Stimulated activated CD8-positive, alpha-beta memory T cell treated with anti-CD3 and anti-CD28 coated beads, Interleukin-12 subunit alpha, Interleukin-12 subunit beta, amount 100 ng/mL, for 24 hours (primary cell): ENCODE data around the gene HAUS3.
"Not testable (repeated sequence)": the region's sequence is repeated elsewhere in the genome, so short reads cannot be mapped to it uniquely, and the experiment has no call there.

Experiments used
- DNase-seq: peaks from one replicate; pipeline ENCODE4 v3.0.0-alpha.2; 2020; ENCODE audit errors: extremely low read depth

Gene HAUS3

DNA sequence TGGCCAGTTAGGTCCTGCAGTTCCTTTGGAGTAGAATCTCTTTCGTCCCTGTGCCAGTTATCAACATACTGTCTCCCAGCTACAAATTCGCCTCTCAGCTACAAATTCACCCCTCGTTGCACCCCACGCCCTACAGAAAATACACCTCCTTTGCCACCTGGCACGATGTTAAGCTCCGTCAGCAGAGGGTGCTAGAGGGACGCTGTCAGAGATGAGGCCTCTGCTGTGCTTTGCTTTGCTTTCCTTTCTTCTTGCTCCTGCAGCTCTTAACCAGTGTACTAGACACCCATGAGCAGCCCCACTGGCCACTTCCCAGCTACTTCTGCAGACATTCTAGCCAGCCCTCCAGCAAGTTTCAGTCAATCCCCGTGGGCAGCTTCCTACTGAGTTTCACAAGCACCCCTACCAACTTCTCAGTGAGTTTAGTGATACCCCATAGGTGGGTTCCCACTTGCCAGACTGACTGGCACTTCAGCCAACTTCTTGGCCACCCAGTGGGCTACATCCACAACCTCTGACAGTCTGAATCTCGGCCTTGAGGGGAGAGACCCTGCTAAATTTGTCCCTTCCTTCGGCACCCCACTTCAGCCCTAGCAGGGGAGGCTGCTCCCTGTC lies 21.8 kb downstream of the HAUS3 start:
- peak; percentile 46 for DNase-seq

DNA sequence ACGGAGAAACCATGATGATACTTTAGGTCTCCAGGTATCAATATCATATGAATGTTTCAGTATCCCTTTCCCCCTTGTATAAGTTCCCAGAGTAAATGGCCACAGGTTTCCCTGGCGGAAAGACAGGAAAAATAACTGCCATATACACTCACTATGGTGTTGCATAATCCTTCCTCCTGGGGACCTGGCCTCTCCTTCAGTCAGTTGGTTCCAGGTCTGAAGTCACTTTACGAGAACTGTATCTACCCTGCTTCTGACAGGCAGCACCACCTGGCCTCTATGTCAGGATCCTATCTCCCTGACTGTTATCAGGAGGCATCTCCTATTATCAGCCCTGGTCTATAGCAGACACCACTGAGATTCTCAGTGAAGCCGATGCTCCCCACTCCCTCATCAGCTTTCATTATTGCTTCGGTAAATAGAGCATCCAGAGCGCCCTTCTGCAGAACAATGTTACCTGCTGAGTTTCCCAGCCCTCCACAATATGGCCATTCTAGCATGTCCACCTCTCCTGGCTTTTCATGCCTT lies 22.6 kb downstream of the HAUS3 start:
- DNase-seq, result no peak

DNA sequence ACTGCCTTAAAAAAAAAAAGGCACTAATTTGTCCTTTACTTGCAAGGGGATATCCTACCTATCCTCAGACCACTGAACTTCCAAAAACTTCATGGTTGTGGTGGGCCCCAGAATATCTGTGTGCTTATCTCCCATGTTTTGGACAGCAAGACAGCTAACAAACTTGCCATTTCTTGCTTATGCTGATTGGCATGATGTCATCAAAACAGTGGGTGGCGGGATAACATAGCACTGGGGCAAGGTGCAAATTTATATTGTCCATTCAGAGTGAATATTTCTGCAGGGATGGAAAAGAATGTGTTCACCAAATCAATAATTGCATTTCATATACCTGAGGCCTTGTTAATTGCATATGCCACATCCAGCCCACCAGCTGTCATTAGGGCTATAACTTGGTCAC lies 23.5 kb downstream of the HAUS3 start:
- no peak for DNase-seq

DNA sequence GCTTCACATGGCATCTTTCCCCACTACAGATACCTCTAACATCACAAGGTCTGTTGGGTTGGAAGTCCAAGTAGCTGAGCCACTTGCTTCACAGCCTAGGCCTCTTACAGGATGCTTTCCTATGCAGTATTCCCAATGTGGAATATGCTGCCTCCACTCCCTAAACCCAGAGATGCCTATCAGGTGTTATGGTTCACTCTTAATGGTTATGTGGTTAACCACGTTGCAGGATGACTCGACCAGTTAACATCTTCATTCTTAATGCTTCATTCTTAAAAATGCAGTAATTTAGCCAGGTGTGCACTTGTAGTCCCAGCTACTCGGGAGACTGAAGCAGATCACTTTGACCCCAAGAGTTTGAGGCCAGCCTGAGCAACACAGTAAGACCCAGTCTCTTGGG lies 24.2 kb downstream of the HAUS3 start:
- DNase-seq, result no peak

DNA sequence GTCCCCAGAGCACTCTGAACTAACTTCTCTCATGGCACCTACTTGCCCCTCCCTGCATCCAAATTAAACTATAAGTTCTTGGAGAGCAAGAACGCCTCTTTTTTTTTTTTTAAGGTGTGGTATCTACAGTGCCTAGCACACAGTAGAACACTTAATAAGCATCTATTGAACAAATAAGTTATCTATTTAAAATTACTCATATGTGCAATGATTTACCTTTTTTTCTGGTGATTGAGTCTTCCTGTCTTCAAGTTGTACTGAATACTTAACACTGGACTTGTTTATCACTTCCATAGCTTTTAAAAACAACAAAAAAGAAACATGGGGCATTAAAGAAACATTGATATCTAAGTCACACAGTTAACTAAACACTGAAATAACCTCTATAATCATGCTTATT lies 29.1 kb downstream of the HAUS3 start:
- DNase-seq, result no peak

DNA sequence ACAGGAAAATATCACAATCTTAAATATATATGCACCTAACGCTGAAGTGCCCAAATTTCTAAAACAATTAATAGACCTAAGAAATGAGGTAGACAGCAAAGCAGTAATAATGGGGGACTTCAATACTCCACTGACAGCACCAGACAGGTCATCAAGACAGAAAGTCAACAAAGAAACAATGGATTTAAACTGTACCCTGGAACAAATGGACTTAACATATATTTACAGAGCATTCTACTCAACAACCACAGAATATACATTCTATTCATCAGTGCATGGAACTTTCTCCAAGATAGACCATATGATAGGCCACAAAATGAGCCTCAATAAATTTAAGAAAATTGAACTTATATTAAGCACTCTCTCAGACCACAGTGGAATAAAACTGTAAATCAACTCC lies 39.1 kb downstream of the HAUS3 start:
- DNase-seq, result not testable (repeated sequence)

DNA sequence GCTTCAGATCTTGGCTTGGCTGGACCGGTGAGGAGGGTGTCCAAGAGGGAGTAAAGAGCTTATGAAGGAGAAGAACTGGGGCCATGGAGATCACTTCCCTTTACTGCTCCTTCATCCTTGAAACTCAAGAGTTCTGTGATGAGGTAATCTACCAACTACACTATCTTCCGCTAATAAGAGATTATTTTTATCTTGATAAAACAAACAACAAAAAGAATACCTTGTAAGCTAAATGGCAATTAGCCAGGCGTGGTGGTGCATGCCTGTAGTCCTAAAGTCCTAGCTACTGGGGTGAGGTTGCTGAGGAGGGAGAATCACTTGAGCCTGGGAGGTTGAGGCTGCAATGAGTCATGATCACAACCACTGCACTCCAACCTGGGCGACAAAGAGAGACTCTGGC lies 47.4 kb downstream of the HAUS3 start:
- DNase-seq, result no peak

DNA sequence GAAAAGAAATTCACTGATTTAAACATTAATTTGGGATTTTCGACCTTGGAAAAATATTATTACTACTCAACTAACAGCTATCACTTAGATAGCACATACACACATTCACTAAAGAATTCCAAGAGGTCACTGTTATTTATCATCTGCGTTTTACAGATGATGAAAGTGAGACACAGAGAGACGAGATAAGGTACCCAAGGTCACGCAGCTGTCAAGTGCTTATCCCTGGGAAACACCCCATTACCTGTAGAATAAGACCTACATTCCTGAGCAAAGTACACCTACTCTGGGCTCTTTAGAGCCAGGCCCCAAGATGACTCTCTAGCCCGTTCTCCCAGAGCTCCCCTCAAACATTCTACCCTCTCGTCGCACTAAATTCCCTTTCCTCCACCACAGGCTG lies 48.6 kb downstream of the HAUS3 start:
- DNase-seq, result no peak

DNA sequence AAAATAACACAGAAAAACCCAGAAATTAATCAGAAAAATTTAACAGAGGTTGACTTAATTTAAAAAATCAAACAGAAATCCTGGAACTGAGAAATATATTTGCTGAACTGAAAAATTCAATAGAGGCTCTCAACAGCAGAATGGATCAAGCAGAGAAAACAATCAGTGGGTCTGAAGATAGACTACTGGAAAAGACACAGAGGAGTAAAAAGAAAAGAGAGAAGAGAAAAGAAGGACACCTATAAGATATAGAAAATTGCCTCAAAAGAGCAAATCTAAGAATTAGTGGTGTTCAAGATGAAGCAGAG lies 55.1 kb downstream of the HAUS3 start:
- DNase-seq, result no peak

DNA sequence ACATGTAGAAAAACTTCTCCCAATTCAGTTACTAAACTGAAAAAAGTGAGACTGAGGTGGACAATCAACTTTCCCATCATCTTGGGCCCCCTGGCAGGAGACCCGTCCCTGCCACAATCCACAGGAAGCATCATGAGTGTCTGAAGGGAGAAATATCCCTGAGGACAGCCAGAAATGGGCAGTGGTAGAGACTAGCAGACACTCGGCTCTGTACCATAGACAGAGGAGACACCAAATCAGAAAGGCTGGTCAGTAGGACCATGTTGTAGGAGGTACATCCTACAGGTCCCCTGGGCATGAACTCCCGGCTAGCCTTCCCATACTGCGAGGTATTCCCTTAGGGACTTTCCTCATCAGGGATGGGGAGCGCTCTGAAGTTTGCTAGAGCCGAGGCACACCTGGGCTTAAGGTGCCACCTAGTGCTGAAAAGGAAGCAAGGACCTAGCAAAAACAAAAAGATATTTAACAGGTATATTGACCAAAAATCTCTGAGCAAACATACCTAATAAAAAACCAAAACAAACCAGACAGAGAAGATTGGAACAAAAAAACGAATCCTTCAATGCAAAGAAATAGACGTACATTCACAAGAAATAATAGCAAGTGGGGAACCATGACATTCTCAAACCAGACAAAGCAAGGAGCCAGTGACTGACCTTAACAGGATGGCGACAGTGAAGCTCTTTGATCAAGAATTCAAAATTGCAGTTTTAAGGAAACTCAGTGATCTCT lies 55.6 kb downstream of the HAUS3 start:
- no peak for DNase-seq

DNA sequence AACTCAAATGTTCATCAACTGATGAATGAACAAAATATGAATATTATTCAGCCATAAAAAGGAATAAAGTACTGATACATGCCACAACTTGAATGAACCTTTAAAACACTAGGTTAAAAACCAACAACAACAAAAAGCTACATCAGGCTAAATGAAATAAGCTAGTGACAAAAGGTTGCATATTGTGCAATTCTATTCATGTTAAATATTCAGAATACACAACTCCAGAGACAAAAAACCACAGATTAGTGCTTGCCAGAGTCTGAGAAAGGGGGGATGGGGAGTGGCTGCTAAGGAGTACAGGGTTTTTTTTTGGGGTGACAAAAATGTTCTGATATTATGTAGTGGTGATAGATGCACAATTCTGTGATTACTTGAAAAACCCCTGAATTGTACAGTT lies 58.5 kb downstream of the HAUS3 start:
- no peak for DNase-seq

DNA sequence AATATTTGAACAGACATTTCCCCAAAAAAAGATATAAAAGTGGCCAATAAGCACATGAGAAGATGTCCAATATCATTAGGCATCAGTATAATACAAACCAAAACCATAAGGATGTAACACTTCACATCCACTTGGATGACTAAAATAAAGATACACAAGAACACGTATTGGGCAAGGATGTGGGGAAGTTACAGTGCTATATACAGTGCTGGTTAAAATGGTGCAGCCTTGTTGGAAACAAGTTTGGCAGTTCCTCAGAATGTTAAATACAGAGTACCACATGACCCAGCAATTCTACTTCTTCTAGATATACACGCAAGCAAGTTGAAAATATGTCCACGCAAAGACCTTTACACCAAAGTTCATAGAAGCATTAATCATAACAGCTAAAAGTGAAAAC lies 58.9 kb downstream of the HAUS3 start:
- no peak for DNase-seq

DNA sequence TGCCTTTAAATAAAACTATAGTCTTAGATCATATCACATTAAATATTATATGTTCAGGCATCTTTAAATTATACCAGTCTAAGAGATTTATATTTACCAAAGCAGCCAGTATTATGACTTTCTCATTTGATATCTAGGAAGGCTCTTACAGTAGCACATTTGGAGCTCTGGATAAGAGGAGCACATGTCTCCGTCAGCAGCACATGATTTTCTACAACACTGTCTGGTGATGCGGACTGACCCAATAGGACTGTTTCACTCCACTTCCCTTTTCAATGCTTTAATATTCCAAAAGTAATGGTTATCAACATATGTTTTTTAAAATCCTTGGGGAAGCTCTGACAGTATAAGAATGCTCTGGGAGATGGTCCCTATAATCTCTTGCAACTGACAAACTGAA lies 61.5 kb downstream of the HAUS3 start:
- DNase-seq, result no peak

DNA sequence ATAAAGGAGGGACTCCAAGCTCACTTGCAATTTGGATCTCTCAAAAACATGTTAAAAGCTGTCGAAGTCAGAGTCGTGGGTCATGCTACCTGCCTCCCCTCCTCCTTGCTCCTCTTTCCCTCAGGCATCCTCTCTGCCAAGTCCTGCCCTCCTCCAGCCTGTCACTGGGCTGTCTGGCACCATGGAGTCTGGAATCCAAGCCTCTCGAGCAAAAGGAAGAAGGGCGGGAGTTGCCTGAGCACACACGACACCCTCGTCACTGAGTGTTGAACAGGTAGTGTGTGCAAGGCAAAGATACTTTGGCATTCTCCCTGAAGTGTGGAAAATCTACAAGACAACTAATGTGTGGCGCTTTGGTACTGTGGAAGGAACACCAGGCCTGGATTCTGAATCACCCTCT lies 62.2 kb downstream of the HAUS3 start:
- DNase-seq, result no peak

DNA sequence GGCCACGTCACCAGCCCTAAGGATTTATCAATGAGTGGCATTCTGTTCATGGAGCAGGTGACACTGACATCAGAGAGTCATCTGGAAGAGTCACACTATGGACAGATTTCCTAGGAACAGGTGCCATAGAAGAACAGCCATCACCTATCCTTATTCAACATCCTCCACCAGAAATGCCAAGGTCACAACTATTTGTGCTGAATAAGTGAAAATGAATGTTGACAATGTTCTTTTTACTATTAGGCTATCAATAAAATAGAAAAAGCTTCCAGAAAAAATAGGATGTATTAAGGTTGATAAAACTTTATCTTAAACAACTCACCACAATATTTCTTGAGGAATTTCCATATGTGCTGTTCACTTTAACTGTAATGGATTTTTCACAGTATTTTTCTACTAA lies 62.9 kb downstream of the HAUS3 start:
- DNase-seq, result no peak
